ENCODE results near the gene NPBWR2. TPM values are rescaled to one million over a fixed set of nuclear protein-coding genes. Genes with fewer than 3 reads are reported as not detected.
A peak's percentile ranks its signal among the peaks of the same experiment; 100 is the strongest.

NPBWR2 gene
- total and polyA plus RNA-seq, 2 experiments from 2014 or later = not detected

- H3K27me3 Mint-ChIP-seq (ENCODE audit: insufficient read depth, low read depth, poor library complexity) = peaks cover 11% of the 10 kb centered on the region
- H3K4me2 ChIP-seq = no peak overlapping the region
- no peak overlapping the region for H3K27ac Mint-ChIP-seq
- H3K4me3 ChIP-seq = no peak overlapping the region
- no peaks in the 10 kb centered on the region for H3K36me3 ChIP-seq (ENCODE audit: insufficient read depth)
- peaks cover 21% of the 10 kb centered on the region for H3K4me1 Mint-ChIP-seq
- TF ChIP-seq EZH2phosphoT487 (IDR thresholded peaks at IDR 0.05; ENCODE audit: unreplicated experiment) (no peak), CREB1 (CRISPR knock-in tag; IDR thresholded peaks at IDR 0.05; ENCODE audit: low read depth) (no peak), EZH2 (IDR thresholded peaks at IDR 0.05; ENCODE audit: low read depth, unreplicated experiment) (no peak), NANOG (IDR thresholded peaks at IDR 0.05; ENCODE audit: borderline replicate concordance) (no peak), ZNF331 (CRISPR knock-in tag; IDR thresholded peaks at IDR 0.05; ENCODE audit: low read depth) (no peak), ZNF114 (CRISPR knock-in tag; IDR thresholded peaks at IDR 0.05) (no peak), JUNB (IDR thresholded peaks at IDR 0.05; ENCODE audit: unreplicated experiment) (no peak), CTCF (conservative IDR thresholded peaks at IDR 0.05; ENCODE audit: low read depth in 2 of 2) (no peak), ZNF462 (CRISPR knock-in tag; IDR thresholded peaks at IDR 0.05) (no peak)
- TF ChIP-seq, protein P1, sequence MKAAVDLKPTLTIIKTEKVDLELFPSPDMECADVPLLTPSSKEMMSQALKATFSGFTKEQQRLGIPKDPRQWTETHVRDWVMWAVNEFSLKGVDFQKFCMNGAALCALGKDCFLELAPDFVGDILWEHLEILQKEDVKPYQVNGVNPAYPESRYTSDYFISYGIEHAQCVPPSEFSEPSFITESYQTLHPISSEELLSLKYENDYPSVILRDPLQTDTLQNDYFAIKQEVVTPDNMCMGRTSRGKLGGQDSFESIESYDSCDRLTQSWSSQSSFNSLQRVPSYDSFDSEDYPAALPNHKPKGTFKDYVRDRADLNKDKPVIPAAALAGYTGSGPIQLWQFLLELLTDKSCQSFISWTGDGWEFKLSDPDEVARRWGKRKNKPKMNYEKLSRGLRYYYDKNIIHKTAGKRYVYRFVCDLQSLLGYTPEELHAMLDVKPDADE (IDR thresholded peaks at IDR 0.05) = no peak
- TF ChIP-seq, protein P2, sequence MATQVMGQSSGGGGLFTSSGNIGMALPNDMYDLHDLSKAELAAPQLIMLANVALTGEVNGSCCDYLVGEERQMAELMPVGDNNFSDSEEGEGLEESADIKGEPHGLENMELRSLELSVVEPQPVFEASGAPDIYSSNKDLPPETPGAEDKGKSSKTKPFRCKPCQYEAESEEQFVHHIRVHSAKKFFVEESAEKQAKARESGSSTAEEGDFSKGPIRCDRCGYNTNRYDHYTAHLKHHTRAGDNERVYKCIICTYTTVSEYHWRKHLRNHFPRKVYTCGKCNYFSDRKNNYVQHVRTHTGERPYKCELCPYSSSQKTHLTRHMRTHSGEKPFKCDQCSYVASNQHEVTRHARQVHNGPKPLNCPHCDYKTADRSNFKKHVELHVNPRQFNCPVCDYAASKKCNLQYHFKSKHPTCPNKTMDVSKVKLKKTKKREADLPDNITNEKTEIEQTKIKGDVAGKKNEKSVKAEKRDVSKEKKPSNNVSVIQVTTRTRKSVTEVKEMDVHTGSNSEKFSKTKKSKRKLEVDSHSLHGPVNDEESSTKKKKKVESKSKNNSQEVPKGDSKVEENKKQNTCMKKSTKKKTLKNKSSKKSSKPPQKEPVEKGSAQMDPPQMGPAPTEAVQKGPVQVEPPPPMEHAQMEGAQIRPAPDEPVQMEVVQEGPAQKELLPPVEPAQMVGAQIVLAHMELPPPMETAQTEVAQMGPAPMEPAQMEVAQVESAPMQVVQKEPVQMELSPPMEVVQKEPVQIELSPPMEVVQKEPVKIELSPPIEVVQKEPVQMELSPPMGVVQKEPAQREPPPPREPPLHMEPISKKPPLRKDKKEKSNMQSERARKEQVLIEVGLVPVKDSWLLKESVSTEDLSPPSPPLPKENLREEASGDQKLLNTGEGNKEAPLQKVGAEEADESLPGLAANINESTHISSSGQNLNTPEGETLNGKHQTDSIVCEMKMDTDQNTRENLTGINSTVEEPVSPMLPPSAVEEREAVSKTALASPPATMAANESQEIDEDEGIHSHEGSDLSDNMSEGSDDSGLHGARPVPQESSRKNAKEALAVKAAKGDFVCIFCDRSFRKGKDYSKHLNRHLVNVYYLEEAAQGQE (IDR thresholded peaks at IDR 0.05; ENCODE audit: unreplicated experiment) = no peak
- H3F3A ChIP-seq (replicated peaks; ENCODE audit: low read depth) = no peaks in the 10 kb centered on the region
- peaks cover 6% of the 10 kb centered on the region; the same call in 1 of the 2 replicates for H3K4me1 ChIP-seq (ENCODE audit: insufficient read depth)
- no peaks in the 10 kb centered on the region for H3K79me2 ChIP-seq (replicated peaks; ENCODE audit: insufficient read depth)
- no peaks in the 10 kb centered on the region for H3K9me3 Mint-ChIP-seq
- ATAC-seq (peak; percentile 3; the same call in 1 of the 3 replicates), DNase-seq (ENCODE audit: low spot score) (no peak)
- no peak overlapping the region for H2AFZ ChIP-seq
- no peaks in the 10 kb centered on the region for H3K27me3 ChIP-seq (ENCODE audit: insufficient read depth)
- H4K20me1 ChIP-seq (replicated peaks; ENCODE audit: insufficient read depth) = no peaks in the 10 kb centered on the region
- no peaks in the 10 kb centered on the region for H3K9me2 ChIP-seq (ENCODE audit: insufficient read depth)
- H3K27ac ChIP-seq (ENCODE audit: low read depth) = no peak overlapping the region
- H3K4me3 Mint-ChIP-seq = no peak overlapping the region
- peaks cover 2% of the 10 kb centered on the region; the same call in 1 of the 3 replicates for H3K36me3 Mint-ChIP-seq (ENCODE audit: low read depth)
Measured at GRCh38 chr20:64069209-64069613, 38.2 kb downstream of the NPBWR2 start.

Data from GM23338 (cell line).